Epithelial cell of prostate (primary cell): Measurements from ENCODE around the gene STK17B.

Source experiments
- DNase-seq: peaks from one replicate; pipeline ENCODE4 v3.0.0-alpha.2; 2011; ENCODE audit warnings: low read depth, low spot score
- H3K27ac ChIP-seq: fragments of 450-650 bp; 2 replicates; pipeline ENCODE4 v1.5.1; 2017; ENCODE audit warnings: mild to moderate bottlenecking

The STK17B gene

DNA sequence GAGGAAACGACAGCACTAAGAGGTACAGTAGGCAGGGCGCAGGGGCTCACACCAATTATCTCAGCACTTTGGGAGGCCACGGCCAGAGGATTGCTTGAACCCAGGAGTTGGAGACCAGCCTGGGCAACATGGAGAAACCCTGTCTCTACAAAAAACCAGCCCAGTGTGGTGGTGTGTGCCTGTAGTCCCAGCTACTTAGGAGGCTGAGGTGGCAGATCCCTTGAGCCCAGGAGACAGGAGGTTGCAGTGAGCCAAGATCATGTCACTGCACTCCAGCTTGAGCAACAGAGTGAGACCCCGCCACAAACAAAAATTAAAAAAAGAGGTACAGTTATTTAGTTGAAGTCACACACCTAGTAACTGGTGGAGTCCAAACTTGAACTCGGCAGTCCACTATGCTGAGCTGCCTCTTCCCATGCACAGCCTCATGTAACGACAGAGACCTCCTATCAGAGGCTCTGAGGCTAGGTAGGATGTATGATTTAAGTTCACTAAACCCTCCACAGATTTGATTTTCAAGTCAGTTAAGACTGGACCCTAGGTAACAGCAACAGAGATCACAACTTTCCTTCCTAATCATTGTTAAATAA, 8.7 kb downstream of the STK17B start:
- H3K27ac ChIP-seq: no peak overlapping the region
- no peak for DNase-seq

DNA sequence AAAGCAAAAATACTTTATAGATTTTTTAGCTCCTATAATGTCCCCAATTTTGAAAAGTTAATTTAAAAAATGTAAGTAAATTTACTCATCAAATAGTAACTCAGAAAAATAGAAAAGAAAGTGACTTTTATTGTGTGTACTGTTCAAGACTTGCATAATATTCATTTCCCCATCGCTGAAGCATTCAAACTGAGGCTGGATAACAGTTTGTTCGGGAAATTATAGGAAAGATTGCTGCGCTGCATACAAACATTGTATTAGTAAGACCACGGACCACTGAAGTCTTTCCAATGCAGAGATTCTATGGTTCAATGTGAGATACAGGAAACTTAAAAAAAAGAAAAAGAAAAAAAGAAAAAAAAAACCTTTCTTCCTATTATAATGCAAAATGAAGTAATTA, 10.4 kb downstream of the STK17B start:
- no peak for DNase-seq
- H3K27ac ChIP-seq: peak overlapping the region; percentile 70

DNA sequence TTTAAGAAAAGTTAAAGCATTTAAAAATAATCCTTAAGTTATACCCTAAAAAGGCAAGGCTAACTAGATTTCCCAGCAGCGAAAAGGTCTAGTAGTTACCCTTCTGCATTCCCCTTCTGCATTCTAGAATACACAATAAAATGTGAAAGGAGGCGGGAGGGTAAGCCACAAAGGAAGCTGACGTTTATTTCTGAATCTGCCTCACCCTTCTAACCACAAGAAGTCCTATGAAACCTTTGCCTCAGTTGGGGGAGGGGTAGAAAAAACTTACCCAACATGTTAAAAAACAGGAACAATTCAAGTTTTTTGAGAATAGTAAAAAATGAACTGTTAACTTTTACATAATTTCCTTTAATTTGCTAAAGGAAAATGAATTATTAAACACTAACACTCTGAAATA, 11.3 kb downstream of the STK17B start:
- H3K27ac ChIP-seq: peak overlapping the region; percentile 70
- DNase-seq: peak; percentile 68

DNA sequence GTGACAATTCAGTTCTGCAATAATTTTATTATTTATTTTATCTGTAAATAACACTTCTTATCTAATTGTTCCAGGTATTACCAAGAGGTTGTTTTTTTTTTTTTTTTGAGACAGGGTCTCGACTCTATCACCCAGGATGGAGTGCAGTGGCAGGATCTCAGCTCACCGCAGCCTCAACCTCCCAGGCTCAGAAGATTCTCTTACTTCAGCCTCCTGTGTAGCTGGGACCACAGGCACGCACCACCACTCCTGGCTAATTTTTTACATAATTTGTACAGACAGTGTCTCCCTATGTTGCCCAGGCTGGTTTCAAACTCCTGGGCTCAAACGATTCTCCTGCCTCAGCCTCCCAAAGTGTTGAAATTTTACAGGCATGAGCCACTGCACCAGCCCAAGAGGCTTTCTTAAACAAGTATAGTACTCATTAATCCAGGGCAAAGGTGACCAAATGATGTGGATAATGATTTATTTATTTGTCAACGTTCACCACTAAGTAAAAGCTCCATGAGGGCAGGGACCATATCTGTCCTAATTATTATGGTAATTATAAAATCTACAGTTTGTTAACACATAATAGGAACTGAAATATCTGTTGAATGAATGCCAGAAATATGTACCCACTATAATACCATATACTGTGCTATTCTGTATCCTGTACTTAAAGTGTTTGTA, 12.0 kb downstream of the STK17B start:
- H3K27ac ChIP-seq: peak overlapping the region; percentile 70

DNA sequence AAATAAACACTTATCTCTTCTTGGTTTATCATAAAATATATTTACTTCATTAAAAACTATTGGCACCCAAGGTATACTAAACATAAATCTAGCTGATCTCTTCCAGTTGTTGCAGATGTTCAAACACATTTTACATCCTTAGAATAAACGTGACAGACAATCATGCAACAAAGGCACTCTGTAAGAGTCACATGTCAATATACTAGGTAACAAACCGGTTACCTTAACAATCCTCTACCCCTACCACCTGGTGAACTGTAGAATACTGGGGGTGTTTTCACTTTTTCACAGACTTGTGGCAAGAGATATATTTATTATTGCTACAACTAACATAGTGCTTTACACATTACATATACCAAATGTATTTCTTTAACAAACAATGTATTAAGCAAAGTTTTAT, 15.8 kb downstream of the STK17B start:
- DNase-seq: no peak
- no peak overlapping the region for H3K27ac ChIP-seq

More for the DNA sequence above, 12.0 kb downstream of the STK17B start:
- no peak for DNase-seq

DNA sequence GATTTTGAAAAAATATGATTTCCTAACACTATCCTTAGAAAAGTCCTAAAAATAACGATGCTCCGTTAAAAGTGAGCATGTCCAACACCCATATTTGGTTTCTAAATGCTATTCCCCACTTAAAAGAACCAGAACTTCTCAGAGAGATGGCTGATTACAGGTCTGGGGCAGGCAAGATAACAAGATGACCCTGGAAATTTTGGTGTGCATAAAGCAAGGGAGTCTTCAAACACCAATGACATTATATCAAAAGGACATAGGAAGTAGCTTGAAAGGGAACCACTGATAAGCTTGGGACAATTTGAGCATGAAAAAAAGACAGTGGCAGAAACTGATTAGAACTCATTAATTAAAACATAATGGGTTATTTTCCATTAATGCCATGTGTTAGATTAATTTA, 17.9 kb downstream of the STK17B start:
- DNase-seq: no peak
- no peak overlapping the region for H3K27ac ChIP-seq

DNA sequence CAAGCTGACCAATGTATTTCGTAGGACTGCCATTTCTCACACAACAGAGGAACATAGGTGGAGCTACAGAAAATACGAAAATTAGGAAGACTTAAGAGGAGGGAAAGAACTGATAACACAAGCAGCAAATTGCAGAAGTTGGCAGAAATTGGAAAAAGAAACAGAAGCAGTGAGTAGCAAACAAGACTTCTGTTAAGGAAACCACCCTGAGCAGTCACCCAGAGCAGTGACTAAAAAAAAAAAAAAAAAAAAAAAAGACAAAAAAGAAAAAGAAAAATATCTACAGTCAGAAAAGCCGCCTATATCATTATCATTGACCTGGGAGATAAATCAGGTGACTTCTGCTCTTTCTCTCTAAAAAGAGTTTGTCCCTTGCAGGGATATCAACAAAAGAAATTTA, 21.4 kb downstream of the STK17B start:
- no peak for DNase-seq
- H3K27ac ChIP-seq: no peak overlapping the region

DNA sequence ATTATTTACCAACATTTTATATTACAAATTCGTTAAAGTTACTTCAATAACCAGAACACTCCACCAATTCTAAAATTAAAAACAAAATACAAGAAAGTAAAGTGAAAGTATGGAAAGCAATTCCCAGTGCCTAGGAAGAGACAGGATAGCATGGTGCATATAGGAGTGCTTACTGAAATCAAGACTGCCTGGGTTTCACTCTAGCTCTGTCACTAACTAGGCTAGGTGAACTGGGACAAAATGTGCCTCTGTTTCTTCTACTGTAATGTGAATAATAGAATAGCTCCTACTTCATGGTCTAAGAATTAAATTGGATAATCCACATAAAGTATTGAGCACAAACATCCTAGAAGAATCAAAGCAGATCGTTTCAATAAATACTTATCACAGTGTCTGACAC, 22.6 kb downstream of the STK17B start:
- H3K27ac ChIP-seq: no peak overlapping the region
- DNase-seq: no peak

DNA sequence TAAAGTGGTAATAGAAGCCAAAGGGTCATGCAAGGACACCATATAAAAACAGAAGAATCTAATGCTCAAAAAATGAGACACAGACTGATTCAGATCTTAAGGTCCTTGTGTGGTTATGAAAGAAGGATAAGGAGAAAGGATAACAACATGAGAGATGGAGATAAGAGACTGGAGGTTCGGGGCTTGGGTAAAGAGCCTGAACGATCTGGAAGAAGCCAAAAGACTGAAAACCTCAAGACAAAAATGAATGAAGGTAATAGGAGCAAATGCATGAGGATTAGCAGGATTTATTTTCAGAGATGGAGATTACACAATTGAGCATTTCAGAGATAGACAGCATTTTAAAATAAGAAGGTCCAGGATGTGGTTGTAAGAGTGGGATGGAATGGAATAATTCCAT, 26.1 kb downstream of the STK17B start:
- peak overlapping the region; percentile 63 for H3K27ac ChIP-seq
- DNase-seq: no peak

DNA sequence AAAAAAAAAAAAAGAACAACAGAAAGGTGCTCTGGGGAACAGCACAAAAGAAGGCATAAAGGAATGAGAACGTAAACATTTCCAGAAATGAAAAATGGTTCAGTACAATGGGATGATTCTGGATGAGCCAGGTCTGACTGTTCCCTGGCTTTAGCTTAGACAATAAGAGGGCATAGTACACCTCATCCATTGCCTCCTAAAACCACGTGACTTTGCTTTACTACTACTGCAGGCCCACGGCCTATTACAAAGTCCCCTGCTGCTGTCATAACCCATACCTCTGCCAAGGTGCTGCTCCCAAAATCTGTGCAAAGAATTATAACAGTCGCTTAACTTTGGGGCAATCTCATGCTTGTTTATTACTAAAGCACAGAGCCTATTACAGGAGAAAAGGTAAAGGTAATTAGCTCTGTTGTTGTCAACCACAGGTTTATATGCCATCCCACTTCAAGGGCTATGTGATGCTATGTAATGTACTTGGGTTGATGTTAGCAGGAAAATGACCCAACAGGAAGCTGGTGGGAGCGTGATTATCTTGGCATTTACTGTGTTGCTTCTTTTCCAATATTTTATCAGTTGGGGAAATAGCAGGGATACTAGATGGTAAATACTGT, 26.8 kb downstream of the STK17B start:
- H3K27ac ChIP-seq: peak overlapping the region; percentile 63
- no peak for DNase-seq

DNA sequence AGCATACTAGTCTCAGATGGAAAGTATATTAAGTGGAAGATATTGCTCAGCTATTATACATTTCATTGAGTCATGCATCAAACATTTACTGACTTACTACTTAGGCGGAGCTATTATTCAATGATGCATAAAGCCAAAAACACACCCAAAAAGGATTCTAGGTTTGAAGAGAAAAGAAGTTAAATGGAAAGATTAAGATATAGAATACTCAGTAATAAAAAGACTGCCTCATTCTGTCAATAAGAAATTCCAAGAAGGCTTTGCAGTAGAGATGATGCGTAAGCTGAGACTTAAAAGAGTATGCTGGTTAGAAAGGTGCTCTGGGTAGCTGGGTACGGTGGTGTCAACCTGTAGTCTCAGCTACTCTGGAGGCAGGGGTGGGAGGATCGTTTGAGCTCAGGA, 27.6 kb downstream of the STK17B start:
- no peak for DNase-seq
- peak overlapping the region; percentile 63 for H3K27ac ChIP-seq

DNA sequence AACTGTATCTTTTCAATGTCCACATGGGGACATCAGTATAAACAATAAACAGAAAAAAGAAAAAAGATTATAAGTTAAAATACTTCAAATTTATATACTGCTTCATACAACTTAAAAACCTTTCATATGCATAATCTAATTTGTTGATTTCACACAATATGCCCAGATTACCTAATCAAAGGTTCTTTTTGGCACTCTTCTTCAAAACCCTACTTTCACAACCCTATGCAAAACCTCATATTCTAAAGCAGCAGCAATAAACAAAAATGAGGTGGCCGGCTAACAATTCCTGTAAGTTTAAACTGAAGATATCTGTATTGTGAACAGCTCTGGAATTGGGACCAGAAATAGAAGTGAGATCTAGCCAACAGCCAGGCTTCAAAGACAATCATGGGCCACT, 28.6 kb downstream of the STK17B start:
- DNase-seq: no peak

DNA sequence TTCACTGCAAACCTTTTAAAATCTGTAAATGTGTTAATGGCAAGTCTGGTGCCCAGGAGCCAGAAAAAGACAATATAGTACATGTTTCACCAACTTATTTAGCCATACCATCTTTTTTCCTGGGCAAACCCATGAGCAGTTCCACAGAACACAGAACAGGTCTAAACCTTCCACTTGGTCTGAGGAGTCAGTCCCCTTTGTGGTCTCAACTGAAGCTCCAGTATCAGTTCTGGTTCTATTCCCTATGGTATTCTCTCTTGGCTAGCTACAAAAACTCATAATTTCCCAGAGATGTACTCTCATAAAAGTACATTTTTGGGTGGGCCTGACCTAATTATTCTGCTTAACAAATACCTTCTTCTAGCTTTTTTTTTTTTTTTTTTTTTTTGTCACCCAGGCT, 31.2 kb downstream of the STK17B start:
- H3K27ac ChIP-seq: no peak overlapping the region
- no peak for DNase-seq

More for the DNA sequence above, 28.6 kb downstream of the STK17B start:
- H3K27ac ChIP-seq: no peak overlapping the region

DNA sequence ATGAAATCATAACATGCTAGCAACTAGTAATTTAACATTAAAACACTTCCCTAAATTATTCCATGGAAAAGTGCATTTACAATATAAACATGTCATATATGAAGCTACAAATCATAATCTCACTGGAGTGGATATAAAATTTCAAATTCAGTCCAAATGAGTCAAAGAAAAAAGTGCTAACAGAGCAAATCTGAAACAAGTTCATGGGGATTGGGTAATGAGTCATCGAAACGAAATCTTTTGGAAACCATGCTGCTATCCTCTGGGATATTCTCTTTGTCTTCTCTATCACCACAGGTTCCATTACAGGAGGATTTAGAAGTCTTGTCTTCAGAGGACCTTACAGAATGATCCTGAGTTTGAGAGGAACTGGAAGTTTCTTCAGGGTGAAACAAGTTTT, 34.1 kb downstream of the STK17B start:
- no peak for DNase-seq
- no peak overlapping the region for H3K27ac ChIP-seq

DNA sequence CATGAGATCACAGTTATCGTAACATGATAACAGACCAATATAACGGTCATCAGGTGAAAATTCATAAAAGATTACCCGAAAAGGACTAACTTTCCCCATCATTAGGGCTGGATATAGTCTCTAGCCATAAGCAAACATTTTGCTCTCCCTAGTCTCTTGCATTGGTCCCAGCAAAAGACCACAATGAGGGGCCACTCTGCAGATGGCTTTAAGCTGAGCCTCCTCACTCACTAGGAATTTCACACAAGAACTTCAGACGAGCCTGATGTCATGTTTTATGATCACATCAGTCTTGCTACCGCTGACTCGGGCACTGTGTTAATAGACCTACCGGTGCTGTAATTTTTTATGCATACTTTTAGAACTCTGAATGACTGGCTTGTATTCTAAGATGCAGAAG, 35.2 kb downstream of the STK17B start:
- no peak overlapping the region for H3K27ac ChIP-seq

DNA sequence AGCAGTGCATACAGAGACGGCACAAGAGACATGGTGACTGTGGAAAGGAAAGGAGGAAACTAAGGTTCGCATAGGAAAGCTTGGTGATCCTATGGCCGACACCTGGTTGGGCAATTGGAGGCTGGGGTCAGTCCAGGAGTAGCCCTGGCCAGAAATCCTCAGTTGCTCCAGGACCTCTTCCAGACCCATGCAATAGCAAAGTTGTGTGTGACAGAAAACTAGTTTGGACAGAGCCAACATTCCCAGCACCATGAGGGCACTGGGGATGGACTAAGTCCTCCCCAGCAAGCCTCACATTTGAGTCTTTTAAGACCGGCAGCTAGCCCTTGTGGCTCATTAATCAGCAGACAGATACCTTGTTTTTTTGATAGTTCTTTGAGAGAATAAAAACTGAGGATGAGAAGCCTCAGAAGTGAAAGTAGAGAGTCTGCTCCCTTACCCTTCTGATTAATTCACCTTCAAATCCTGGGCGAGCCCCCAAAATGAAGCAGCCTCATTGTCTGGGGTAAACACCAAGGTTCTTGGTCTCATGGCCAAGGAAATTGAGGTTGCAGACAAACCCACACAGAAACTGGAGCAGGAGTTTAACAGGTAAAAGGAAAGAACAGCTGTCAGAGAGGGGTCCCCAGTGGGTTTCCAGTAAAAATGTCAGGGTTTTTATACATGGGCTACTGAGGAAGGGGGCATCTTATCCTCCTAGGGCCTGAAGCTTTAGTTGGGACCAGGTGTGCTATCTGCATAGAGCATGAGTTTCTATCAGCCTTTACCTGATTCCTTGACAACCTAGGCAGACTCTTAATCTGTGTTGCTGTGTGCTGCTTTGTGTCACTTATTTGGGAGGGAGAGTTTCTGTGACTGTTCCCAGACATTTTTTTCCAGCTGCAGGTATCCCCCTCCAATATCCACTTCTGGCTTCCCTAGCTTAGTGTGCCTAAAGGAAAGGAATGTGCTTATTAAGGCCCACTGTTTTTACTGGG, 39.1 kb downstream of the STK17B start:
- no peak for DNase-seq
- no peak overlapping the region for H3K27ac ChIP-seq

More for the DNA sequence above, 35.2 kb downstream of the STK17B start:
- DNase-seq: no peak

DNA sequence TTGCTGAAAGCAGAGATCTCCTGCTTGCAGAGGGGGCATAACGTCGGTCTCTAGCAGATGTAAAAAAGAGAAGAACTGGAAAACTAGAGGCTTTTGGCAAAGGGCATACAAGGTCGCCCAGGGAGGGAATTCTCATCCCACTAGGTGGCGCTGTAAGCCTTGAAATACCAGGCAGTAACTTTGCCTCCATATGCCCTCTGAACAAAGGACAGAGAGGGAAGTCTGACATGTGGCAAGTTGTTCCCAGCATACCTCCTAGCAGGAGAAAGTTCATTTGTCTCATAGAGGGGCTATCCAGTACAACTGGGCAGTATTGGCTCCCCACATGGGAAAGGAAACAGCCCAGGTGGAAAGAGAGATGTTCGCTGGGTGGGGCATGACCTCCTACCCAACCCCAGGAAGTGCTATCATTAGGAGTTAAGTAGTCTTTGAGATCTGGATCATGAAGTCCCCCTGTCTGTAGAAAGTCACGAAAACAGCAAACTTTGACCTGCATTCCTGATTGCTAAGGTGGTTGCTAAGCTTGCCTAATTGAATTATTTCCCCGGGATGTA, 39.9 kb downstream of the STK17B start:
- DNase-seq: no peak
- no peak overlapping the region for H3K27ac ChIP-seq

DNA sequence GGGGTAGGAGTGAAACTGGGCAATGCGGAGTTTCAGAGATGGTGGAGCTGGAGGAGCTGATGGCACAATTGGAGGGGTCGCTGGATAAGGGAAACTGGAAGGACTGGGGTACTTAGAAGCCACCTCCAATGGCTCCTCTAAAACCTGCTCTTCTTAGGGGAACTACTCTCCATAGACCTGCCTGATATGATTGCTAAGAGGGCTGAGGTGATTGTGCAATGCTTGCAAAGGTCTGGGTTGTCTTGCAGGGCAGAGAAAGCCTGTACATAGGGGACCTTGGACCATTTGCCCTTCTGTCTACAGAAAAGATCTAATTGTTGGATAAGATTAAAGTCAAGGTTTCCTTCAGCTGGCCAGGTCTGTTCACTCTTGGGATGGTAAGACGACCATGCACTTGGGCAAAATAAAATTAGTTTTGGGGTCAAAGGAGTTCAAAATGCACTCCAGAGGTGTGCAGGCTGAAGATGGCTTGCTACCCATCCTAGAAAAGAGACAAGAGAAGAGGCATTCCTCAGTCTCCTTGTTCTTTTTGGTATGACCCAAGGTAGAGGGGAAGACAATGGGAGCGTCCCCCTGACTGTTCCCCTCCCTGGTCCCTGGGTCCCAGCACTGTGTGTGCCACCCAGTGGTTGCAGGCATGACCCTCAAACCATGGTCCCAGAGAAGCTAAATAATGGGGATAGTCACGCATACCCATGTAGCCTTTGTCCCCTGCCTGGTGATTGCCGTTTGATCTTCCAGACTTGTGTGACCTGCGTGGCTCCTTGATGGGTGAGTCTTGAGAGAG, 41.1 kb downstream of the STK17B start:
- DNase-seq: no peak
- H3K27ac ChIP-seq: no peak overlapping the region

DNA sequence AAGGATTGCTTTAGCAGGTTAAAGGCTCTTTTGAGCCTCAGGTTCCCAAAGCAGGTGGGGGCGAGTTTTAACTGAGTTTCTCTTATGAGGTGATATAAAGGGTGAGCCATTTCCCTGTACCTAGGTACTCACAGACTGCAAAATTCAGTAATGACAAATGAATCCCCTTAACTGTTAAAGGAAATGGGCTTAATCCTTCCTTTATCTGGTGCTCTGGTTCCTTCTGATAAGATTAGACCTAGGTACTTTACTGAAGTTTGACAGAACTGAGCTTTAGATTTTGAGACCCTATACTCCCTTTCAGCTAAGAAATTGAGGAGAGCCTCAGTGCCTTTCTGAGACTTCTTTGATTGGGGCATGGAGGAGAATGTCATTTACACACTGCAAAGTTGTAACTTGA, 42.6 kb downstream of the STK17B start:
- no peak for DNase-seq
- no peak overlapping the region for H3K27ac ChIP-seq

DNA sequence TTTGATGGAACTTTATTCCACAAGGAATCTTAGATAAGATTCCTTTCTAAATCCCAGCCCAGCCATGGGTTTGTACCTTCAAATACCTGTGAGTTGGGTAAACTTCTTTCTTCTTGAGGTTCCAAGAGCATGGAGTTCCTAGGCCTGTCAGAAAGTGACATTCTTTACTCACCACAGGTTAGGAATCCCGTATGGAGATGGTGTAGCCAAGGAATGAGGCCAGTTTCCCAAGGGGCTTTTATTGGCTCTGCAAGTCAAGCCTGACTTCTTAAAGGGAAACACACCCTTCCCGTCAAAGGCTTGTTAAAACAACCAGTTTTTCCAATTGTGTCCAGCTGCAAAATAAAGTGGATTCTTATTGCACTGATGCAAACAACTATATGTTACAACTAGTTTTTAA, 45.8 kb downstream of the STK17B start:
- DNase-seq: no peak

More for the DNA sequence above, 45.8 kb downstream of the STK17B start:
- no peak overlapping the region for H3K27ac ChIP-seq
